ENCODE data around the gene CALML5.

CALML5 gene

DNA sequence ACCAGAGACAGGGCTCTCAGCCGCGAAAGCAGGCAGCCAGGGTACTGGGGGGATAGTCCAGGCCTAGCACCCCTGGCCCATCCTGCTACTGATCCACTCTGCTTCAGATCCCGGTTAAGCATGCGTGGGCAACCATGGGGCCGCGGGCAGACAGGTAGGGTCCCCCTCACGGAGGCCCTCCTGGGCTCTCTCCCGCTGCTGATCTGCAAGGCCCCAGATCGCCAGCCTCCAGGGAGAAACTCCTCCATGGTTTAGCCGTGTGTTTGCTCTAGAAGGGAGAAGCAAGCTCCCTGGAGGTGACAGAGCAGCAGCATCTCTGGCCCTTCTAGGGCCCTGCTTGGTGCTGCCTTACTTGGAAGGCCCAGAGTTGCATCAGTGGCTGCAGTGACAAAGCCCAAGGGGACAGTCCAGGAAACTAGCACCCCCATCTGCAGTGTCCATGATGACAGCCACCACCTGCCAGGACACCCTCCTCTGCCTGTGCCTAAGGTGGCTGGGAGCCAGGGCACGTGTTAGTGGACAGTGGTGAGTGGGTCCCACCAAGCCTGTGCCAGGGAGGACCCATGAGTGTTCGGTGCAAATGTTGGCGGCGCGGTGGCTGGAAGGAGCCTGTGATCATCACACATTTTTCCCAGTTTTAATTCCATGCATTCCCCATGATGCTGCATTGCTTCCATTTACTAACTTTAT, 29.2 kb downstream of the CALML5 start:
- DNase-seq, result no peak
- TF ChIP-seq, protein P1, sequence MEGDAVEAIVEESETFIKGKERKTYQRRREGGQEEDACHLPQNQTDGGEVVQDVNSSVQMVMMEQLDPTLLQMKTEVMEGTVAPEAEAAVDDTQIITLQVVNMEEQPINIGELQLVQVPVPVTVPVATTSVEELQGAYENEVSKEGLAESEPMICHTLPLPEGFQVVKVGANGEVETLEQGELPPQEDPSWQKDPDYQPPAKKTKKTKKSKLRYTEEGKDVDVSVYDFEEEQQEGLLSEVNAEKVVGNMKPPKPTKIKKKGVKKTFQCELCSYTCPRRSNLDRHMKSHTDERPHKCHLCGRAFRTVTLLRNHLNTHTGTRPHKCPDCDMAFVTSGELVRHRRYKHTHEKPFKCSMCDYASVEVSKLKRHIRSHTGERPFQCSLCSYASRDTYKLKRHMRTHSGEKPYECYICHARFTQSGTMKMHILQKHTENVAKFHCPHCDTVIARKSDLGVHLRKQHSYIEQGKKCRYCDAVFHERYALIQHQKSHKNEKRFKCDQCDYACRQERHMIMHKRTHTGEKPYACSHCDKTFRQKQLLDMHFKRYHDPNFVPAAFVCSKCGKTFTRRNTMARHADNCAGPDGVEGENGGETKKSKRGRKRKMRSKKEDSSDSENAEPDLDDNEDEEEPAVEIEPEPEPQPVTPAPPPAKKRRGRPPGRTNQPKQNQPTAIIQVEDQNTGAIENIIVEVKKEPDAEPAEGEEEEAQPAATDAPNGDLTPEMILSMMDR (IDR thresholded peaks at IDR 0.05; ENCODE audit: low read depth, low read length, missing control alignments), result no peak
- H3K27me3 ChIP-seq (replicated peaks), result no peaks in the 10 kb centered on the region
- H3K4me3 ChIP-seq (ENCODE audit: low read depth, low read length), result no peak overlapping the region
- no peak overlapping the region for H3K27ac ChIP-seq
- no peaks in the 10 kb centered on the region for H3K36me3 ChIP-seq (replicated peaks)
- in situ Hi-C loops (cut with HindIII; ENCODE audit: low pct_ligation_motif_present, low sequenced_read_pairs), result no loop called here

DNA sequence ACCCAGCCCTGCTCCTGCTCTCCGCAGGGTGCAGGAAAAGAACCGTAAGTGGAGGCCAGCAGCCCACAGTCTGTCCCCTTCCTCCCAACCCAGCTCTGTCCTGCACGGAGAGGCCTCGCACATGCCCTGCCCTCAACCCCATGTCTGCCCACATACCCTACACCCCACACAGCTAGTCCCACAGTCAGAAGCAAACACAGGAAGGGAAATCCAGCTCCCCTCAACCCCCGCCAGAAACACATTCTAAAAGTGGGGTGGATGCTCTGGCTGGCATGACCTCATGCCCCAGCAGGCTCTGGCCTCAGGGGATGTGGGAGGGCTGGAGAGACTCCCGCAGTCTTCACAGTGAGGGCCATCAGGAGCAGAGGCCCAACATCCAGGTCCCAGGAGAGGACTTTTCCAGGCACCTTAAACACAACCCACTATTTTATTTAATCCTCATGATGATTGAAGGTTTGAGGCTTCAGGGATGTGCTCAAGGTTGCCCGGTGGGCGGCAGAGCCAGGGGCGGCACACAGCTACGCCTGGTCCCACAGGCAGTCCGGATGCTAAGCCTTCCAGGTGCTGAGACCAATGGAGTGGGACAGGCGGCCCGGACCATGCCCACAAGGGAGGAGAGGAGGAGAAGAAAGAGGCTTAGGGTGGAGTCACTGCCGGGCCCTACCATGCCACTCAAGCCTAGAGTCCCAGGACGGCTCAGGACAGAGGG, 29.9 kb downstream of the CALML5 start:
- TF ChIP-seq, protein P1 (IDR thresholded peaks at IDR 0.05; ENCODE audit: low read depth, low read length, missing control alignments), result no peak

DNA sequence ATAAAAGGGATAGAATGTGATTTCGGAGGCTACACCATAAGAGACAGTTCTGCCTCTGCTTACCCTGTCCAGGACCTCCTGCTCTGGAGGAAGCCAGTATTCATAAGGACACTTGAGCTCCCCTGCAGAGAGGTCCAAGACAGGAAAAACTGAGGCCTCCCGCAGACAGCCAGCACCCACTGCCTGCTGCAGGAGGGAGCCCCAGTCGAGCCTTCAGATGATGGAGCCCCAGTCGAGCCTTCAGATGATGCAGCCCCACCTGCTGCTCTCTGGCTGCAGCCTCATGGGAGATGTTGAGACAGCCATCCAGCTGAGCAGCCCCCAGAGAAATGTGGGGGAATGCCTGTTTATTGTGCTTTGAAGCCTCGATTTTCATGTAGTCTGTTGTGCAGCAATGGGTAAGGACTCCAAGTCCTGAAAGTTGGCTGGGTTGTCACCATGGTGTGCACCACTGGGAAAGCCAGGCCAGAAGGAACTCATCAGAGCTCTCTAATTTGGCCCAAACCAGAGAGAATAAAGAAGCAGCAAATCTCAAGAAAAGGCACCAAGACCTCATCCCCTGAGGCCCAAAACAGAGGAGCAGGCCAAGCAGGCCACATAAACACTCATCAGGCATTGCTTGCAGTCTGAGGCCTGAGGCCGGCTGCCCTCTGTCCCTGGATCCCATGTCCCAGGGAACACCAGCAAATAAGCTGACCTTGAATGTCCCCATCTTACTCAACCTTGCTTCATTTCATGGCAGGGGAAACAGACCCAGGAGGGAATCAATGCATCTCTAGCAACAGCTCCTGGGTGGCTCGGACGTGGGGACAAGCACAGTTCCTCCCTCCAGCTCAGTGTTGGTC, 30.9 kb downstream of the CALML5 start:
- DNase-seq, result no peak
- Histone ChIP-seq H3K4me3 (ENCODE audit: low read depth, low read length) (no peak overlapping the region), H3K27ac (no peak overlapping the region), H3K27me3 (replicated peaks) (no peaks in the 10 kb centered on the region), H3K36me3 (replicated peaks) (no peaks in the 10 kb centered on the region)
- in situ Hi-C loops (cut with HindIII; ENCODE audit: low pct_ligation_motif_present, low sequenced_read_pairs), result no loop called here
- TF ChIP-seq, protein P1 (IDR thresholded peaks at IDR 0.05; ENCODE audit: low read depth, low read length, missing control alignments), result no peak

More for the DNA sequence above, 29.9 kb downstream of the CALML5 start:
- no peak overlapping the region for H3K4me3 ChIP-seq (ENCODE audit: low read depth, low read length)
- H3K27ac ChIP-seq, result no peak overlapping the region
- in situ Hi-C loops (cut with HindIII; ENCODE audit: low pct_ligation_motif_present, low sequenced_read_pairs), result no loop called here
- H3K27me3 ChIP-seq (replicated peaks), result no peaks in the 10 kb centered on the region
- no peak for DNase-seq
- H3K36me3 ChIP-seq (replicated peaks), result no peaks in the 10 kb centered on the region

DNA sequence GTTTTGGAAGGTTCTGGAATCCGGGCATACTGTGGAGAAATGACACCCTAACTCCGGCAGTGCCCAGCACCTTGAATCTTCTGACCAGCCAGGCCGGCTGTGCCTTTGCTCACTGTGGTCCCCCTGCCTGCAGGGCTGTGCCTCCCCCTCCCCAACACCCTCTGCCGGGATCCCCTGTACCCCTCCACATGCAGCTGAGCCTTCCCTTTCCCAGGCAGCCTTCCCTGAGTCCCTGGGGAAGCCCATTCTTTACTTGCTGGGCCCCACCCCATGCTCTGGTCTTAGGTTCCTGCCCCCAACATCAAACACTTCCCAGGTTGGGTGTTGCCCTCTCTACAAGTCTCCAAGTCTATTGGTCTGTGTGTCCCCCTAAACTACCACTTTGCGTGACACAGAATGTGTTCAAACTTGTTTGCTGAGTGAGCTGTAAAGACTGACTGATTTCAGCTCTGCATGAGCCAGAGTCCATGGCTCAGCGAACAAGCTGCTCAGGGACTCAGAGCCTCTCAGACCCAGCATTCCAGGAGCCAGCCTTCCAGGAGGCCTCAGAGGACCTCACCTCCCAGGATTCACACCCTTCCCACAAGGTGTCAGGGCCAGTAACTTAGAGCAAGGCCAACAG, 31.6 kb downstream of the CALML5 start:
- in situ Hi-C loops (cut with HindIII; ENCODE audit: low pct_ligation_motif_present, low sequenced_read_pairs), result no loop called here
- DNase-seq, result no peak
- TF ChIP-seq, protein P1 (IDR thresholded peaks at IDR 0.05; ENCODE audit: low read depth, low read length, missing control alignments), result no peak
- Histone ChIP-seq H3K27ac (no peak overlapping the region), H3K27me3 (replicated peaks) (no peaks in the 10 kb centered on the region), H3K36me3 (replicated peaks) (no peaks in the 10 kb centered on the region), H3K4me3 (ENCODE audit: low read depth, low read length) (no peak overlapping the region)

DNA sequence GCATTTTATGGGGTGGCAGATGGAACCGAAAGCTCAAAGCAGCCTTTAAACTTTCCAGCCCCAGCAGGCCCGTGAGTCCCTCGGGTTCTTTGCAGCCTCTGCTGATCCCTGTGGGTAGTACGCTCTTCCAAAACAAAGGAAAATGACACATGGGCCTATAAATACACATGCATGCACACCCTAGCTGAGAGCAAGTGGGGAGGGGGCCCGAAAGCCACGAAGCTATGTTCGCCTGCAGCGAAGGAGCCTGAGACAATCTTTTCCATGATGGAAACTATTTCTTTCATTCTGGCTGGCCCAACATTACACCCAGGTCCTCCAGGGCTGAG, 32.2 kb downstream of the CALML5 start:
- in situ Hi-C loops (cut with HindIII; ENCODE audit: low pct_ligation_motif_present, low sequenced_read_pairs), result no loop called here
- Histone ChIP-seq H3K27me3 (replicated peaks) (no peaks in the 10 kb centered on the region), H3K4me3 (ENCODE audit: low read depth, low read length) (no peak overlapping the region), H3K36me3 (replicated peaks) (no peaks in the 10 kb centered on the region), H3K27ac (no peak overlapping the region)
- TF ChIP-seq, protein P1 (IDR thresholded peaks at IDR 0.05; ENCODE audit: low read depth, low read length, missing control alignments), result no peak
- DNase-seq, result no peak

Data from brain microvascular endothelial cell (primary cell).